OCI-LY7 (cell line): Measurements from ENCODE around the gene SLC26A11. TPM values are rescaled to one million over a fixed set of nuclear protein-coding genes. Genes with fewer than 3 reads are reported as not detected.

Source experiments
- BruUV-seq: library from RNA; stranded (reverse); fragments of 400-500 nt; replicated peaks from 2 replicates; lab custom pipeline; 2021; lab: Mats Ljungman, UMichigan
- CTCF ChIA-PET: fragments of 300-600 bp; sonication (Branson Sonifier 250); formaldehyde crosslinking; loops from one replicate; lab custom pipeline; 2022; ENCODE audit warnings: antibody characterized with exemption; ENCODE audit not compliant: unreplicated experiment; lab: Charles Lee
- POLR2A ChIA-PET: fragments of 300-600 bp; sonication (Branson Sonifier 250); formaldehyde crosslinking; loops from one replicate; lab custom pipeline; 2022; ENCODE audit warnings: antibody characterized with exemption; lab: Charles Lee
- DNase-seq: peaks from one replicate; pipeline ENCODE4 v3.0.0-alpha.2; 2015; ENCODE audit warnings: low spot score
- H2AFZ ChIP-seq: fragments of 200-600 bp; sonication (generic), shearing (Covaris generic); 2 replicates; pipeline ENCODE4 v1.6.1; 2014; ENCODE audit warnings: mild to moderate bottlenecking, antibody characterized with exemption, low read length, moderate library complexity
- H3K27ac ChIP-seq: fragments of 200-600 bp; sonication (generic); 2 replicates; pipeline ENCODE4 v1.5.1; 2014; ENCODE audit warnings: mixed run types, low read depth, mild to moderate bottlenecking, moderate library complexity, low read length, inconsistent platforms; ENCODE audit not compliant: poor library complexity, severe bottlenecking
- H3K36me3 ChIP-seq: fragments of 200-600 bp; sonication (generic); 2 replicates; pipeline ENCODE4 v1.6.1; 2014; ENCODE audit warnings: mild to moderate bottlenecking, antibody characterized with exemption, low read length, moderate library complexity, mixed read lengths; ENCODE audit not compliant: insufficient read depth
- H3K4me1 ChIP-seq: fragments of 200-600 bp; sonication (generic); 2 replicates; pipeline ENCODE4 v1.5.1; 2014; ENCODE audit warnings: mild to moderate bottlenecking, low read length; ENCODE audit not compliant: insufficient read depth, poor library complexity, severe bottlenecking
- H3K4me2 ChIP-seq: fragments of 200-600 bp; sonication (generic); 2 replicates; pipeline ENCODE4 v1.6.1; 2014; ENCODE audit warnings: mild to moderate bottlenecking, low read length
- H3K4me3 ChIP-seq: fragments of 200-600 bp; sonication (generic); 2 replicates; pipeline ENCODE4 v1.5.1; 2014; ENCODE audit warnings: mild to moderate bottlenecking, low read depth, low read length; ENCODE audit not compliant: poor library complexity, severe bottlenecking
- H3K79me2 ChIP-seq: fragments of 200-600 bp; sonication (generic); 2 replicates; pipeline ENCODE4 v1.6.1; 2016; ENCODE audit warnings: low read depth, mild to moderate bottlenecking, low read length, moderate library complexity, mixed read lengths; ENCODE audit not compliant: insufficient read depth
- H3K9me2 ChIP-seq: fragments of 200-600 bp; sonication (generic); 2 replicates; pipeline ENCODE4 v1.6.1; 2016; ENCODE audit warnings: mild to moderate bottlenecking, low read length, mixed read lengths; ENCODE audit not compliant: insufficient read depth
- H3K9me3 ChIP-seq: fragments of 200-600 bp; sonication (generic); 2 replicates; pipeline ENCODE4 v1.6.1; 2014; ENCODE audit warnings: mild to moderate bottlenecking, mixed run types, low read length, mixed read lengths
- H4K20me1 ChIP-seq: fragments of 200-600 bp; sonication (generic); 2 replicates; pipeline ENCODE4 v1.6.1; 2014; ENCODE audit warnings: mild to moderate bottlenecking, antibody characterized with exemption, low read length, moderate library complexity, mixed read lengths; ENCODE audit not compliant: insufficient read depth
- CTCF ChIP-seq: fragments of 200-600 bp; sonication (generic); conservative IDR thresholded peaks from 2 replicates; pipeline ENCODE4 v1.5.1; 2014; ENCODE audit warnings: mild to moderate bottlenecking, antibody characterized with exemption, low read length, moderate library complexity, mixed read lengths
- EZH2phosphoT487 ChIP-seq: fragments of 200-600 bp; sonication (generic); IDR thresholded peaks from 2 replicates; pipeline ENCODE4 v1.6.1; 2018; ENCODE audit warnings: low read depth, borderline replicate concordance, mild to moderate bottlenecking, mixed run types, antibody characterized with exemption, low read length, moderate library complexity, mixed read lengths
- intact Hi-C: fragments of 100-400 bp; cut with micrococcal nuclease; formaldehyde crosslinking; loops from one replicate; pipeline ENCODE4 v1.10.0; 2022; ENCODE audit not compliant: unreplicated experiment
- total RNA-seq, 2 experiments: library from RNA; depleted of rRNA in 1 of 2; stranded (reverse); fragments of >200 nt in 1 of 2; shearing (Covaris generic) in 1 of 2; gene quantifications; 2 replicates each; pipeline ENCODE4 v1.2.3, GENCODE V29; 2014 to 2022

SLC26A11 gene
- total RNA-seq, 2 experiments from 2014 or later = 3.5 to 4.1 TPM

- no peak for DNase-seq
- Histone ChIP-seq H3K27ac (no peak overlapping the region), H4K20me1 (no peaks in the 10 kb centered on the region), H3K4me3 (no peak overlapping the region), H3K79me2 (no peaks in the 10 kb centered on the region), H3K9me2 (no peaks in the 10 kb centered on the region), H3K9me3 (no peaks in the 10 kb centered on the region), H3K36me3 (no peaks in the 10 kb centered on the region), H3K4me1 (peaks cover 35% of the 10 kb centered on the region), H2AFZ (no peak overlapping the region), H3K4me2 (no peak overlapping the region)
- no peak for TF ChIP-seq EZH2phosphoT487
- no peak for TF ChIP-seq CTCF
- no TSS peak for BruUV-seq
- CTCF ChIA-PET = no interaction called here
- intact Hi-C loops = no loop called here
- POLR2A ChIA-PET = interaction anchor here (0.6 kb wide), 1 partner anchor 58 kb away, joined by 3 read pairs; no protein-coding TSS in a partner anchor
These were observed 45.2 kb downstream of the SLC26A11 start for GRCh38 chr17:80265205-80266068.

GRCh38 chr17:80267391-80267790 is 47.2 kb downstream of the SLC26A11 start:
- H3K79me2 ChIP-seq = no peaks in the 10 kb centered on the region
- intact Hi-C loops = no loop called here
- CTCF ChIA-PET = no interaction called here
- H3K4me2 ChIP-seq = no peak overlapping the region
- H3K4me1 ChIP-seq = peaks cover 23% of the 10 kb centered on the region
- no peak overlapping the region for H3K27ac ChIP-seq
- no TSS peak for BruUV-seq
- H4K20me1 ChIP-seq = no peaks in the 10 kb centered on the region
- no peaks in the 10 kb centered on the region for H3K36me3 ChIP-seq
- H2AFZ ChIP-seq = no peak overlapping the region
- H3K9me2 ChIP-seq = no peaks in the 10 kb centered on the region
- no peak for TF ChIP-seq CTCF
- TF ChIP-seq EZH2phosphoT487 = no peak
- POLR2A ChIA-PET = no interaction called here
- no peak for DNase-seq
- no peaks in the 10 kb centered on the region for H3K9me3 ChIP-seq
- H3K4me3 ChIP-seq = no peak overlapping the region

- ChIA-PET CTCF (interaction anchor here (0.7 kb wide), 1 partner anchor 186 kb away, joined by 3 read pairs; no protein-coding TSS in a partner anchor), POLR2A (interaction anchor here (0.6 to 0.8 kb wide), 2 partner anchors 12 to 577 kb away, joined by 3 to 6 read pairs; no protein-coding TSS in a partner anchor)
- no peak overlapping the region for H3K4me2 ChIP-seq
- no peaks in the 10 kb centered on the region for H3K36me3 ChIP-seq
- H3K4me3 ChIP-seq = no peak overlapping the region
- H3K79me2 ChIP-seq = no peaks in the 10 kb centered on the region
- H3K27ac ChIP-seq = no peak overlapping the region
- H3K9me2 ChIP-seq = no peaks in the 10 kb centered on the region
- H3K4me1 ChIP-seq = peaks cover 12% of the 10 kb centered on the region
- no peak for TF ChIP-seq CTCF
- no peak for TF ChIP-seq EZH2phosphoT487
- no peak overlapping the region for H2AFZ ChIP-seq
- DNase-seq = no peak
- BruUV-seq = no TSS peak
- H4K20me1 ChIP-seq = no peaks in the 10 kb centered on the region
- intact Hi-C loops = no loop called here
- H3K9me3 ChIP-seq = no peaks in the 10 kb centered on the region
These were observed 48.2 kb downstream of the SLC26A11 start for GRCh38 chr17:80268427-80268826.
